Liver (tissue), 9 donors: ENCODE measurements around the gene NR2C2AP. TPM values are rescaled to one million over a fixed set of nuclear protein-coding genes. Genes with fewer than 3 reads are reported as not detected.

Experiments used
- DNase-seq: peaks from one replicate; pipeline ENCODE4 v3.0.0-alpha.2; 2017; ENCODE audit warnings: low spot score
- H3K27ac ChIP-seq, 2 donors: one replicate each; pipeline ENCODE4 v1.7.0; 2013; ENCODE audit warnings: inconsistent platforms in 2 of 2, low read length in 2 of 2, control low read depth in 1 of 2, low read depth in 1 of 2, mild to moderate bottlenecking in 1 of 2
- H3K27me3 ChIP-seq, 4 donors: one replicate each; pipeline versions ENCODE4 v1.6.1 to v1.7.0; 2013; ENCODE audit warnings: low read length in 3 of 4, inconsistent platforms in 1 of 4, mild to moderate bottlenecking in 1 of 4, moderate library complexity in 1 of 4; ENCODE audit not compliant: control insufficient read depth in 4 of 4, insufficient read depth in 4 of 4
- H3K36me3 ChIP-seq, 4 donors: one replicate each; pipeline versions ENCODE4 v1.6.1 to v1.7.0; 2013; ENCODE audit warnings: low read length in 3 of 4, mild to moderate bottlenecking in 3 of 4, low read depth in 1 of 4, moderate library complexity in 1 of 4; ENCODE audit not compliant: control insufficient read depth in 4 of 4, insufficient read depth in 3 of 4
- H3K4me1 ChIP-seq, 4 donors: one replicate each; pipeline versions ENCODE4 v1.6.1 to v1.7.0; 2013; ENCODE audit warnings: low read length in 3 of 4, mild to moderate bottlenecking in 3 of 4, moderate library complexity in 1 of 4; ENCODE audit not compliant: control insufficient read depth in 4 of 4, insufficient read depth in 4 of 4
- H3K4me3 ChIP-seq, 3 donors: one replicate each; pipeline versions ENCODE4 v1.6.1 to v1.7.0; 2013; ENCODE audit warnings: low read length in 3 of 3, control low read depth in 1 of 3, low read depth in 1 of 3, mild to moderate bottlenecking in 1 of 3
- H3K9ac ChIP-seq, 2 donors: one replicate each; pipeline ENCODE4 v1.7.0; 2013; ENCODE audit warnings: low read length in 2 of 2, mild to moderate bottlenecking in 2 of 2, moderate library complexity in 2 of 2, control low read depth in 1 of 2, low read depth in 1 of 2
- H3K9me3 ChIP-seq, 4 donors: one replicate each; pipeline versions ENCODE4 v1.6.1 to v1.7.0; 2013; ENCODE audit warnings: low read length in 3 of 4; ENCODE audit not compliant: control insufficient read depth in 4 of 4
- ATF3 ChIP-seq: IDR thresholded peaks from 2 replicates; pipeline ENCODE4 v1.6.1; 2016; ENCODE audit warnings: antibody characterized with exemption
- CTCF ChIP-seq: fragments of 150-350 bp; IDR thresholded peaks from 2 replicates; pipeline ENCODE4 v1.5.1; 2017; ENCODE audit warnings: improper control_type of control experiment, low read depth, low read length; ENCODE audit not compliant: missing input control
- EGR1 ChIP-seq, 2 donors: IDR thresholded peaks; 2 replicates each; pipeline ENCODE4 v1.6.1; 2016 to 2018; ENCODE audit warnings: antibody characterized with exemption in 2 of 2, low read depth in 2 of 2
- FOXA1 ChIP-seq: IDR thresholded peaks from 2 replicates; pipeline ENCODE4 v1.6.1; 2016; ENCODE audit warnings: antibody characterized with exemption
- FOXA2 ChIP-seq: IDR thresholded peaks from 2 replicates; pipeline ENCODE4 v1.6.1; 2016; ENCODE audit warnings: antibody characterized with exemption
- GABPA ChIP-seq, 2 donors: IDR thresholded peaks in 1 of 2; conservative IDR thresholded peaks in 1 of 2; 2 replicates each; pipeline ENCODE4 v1.6.1; 2016; ENCODE audit warnings: antibody characterized with exemption in 2 of 2, mild to moderate bottlenecking in 1 of 2, moderate library complexity in 1 of 2
- HNF4A ChIP-seq, 2 donors: conservative IDR thresholded peaks; 2 replicates each; pipeline ENCODE4 v1.6.1; 2016; ENCODE audit warnings: antibody characterized with exemption in 2 of 2, mild to moderate bottlenecking in 2 of 2
- HNF4G ChIP-seq: IDR thresholded peaks from 2 replicates; pipeline ENCODE4 v1.6.1; 2016; ENCODE audit warnings: antibody characterized with exemption
- JUND ChIP-seq, 2 donors: IDR thresholded peaks; 2 replicates each; pipeline ENCODE4 v1.6.1; 2016; ENCODE audit warnings: antibody characterized with exemption in 2 of 2
- REST ChIP-seq: IDR thresholded peaks from 2 replicates; pipeline ENCODE4 v1.6.1; 2016; ENCODE audit warnings: antibody characterized with exemption, mild to moderate bottlenecking
- RXRA ChIP-seq, 2 donors: IDR thresholded peaks; 2 replicates each; pipeline ENCODE4 v1.6.1; 2017 to 2018; ENCODE audit warnings: antibody characterized with exemption in 2 of 2, mild to moderate bottlenecking in 1 of 2
- SP1 ChIP-seq: IDR thresholded peaks from 2 replicates; pipeline ENCODE4 v1.6.1; 2018; ENCODE audit warnings: antibody characterized with exemption, mild to moderate bottlenecking
- TAF1 ChIP-seq: conservative IDR thresholded peaks from 2 replicates; pipeline ENCODE4 v1.6.1; 2016; ENCODE audit warnings: antibody characterized with exemption, mild to moderate bottlenecking
- WGBS: extraction: QIAGEN DNeasy Blood & Tissue Kit; methylation state at CpG from one replicate; pipeline ENCODE4 v1.1.7; 2013; 5-methylcytosine and 5-hydroxymethylcytosine counted together
- polyA plus RNA-seq, 2 donors: library from polyadenylated mRNA; stranded (reverse) in 1 of 2; unstranded in 1 of 2; fragments of 200-250 nt in 1 of 2; fragments of >200 nt in 1 of 2; fragmentation: Nextera tagmentation in 1 of 2; extraction: Ambion mirVana in 1 of 2; gene quantifications; one replicate each; pipeline versions ENCODE4 v1.2.1 to v1.2.3, GENCODE V29; 2013 to 2015
- total RNA-seq, 2 donors: library from RNA; depleted of rRNA; stranded (reverse); fragments of >200 nt; gene quantifications; one replicate each; pipeline ENCODE4 v1.2.3, GENCODE V29; 2014
- TF ChIP-seq, protein P1 (sequence below): IDR thresholded peaks from 2 replicates; pipeline ENCODE4 v1.6.1; 2016; ENCODE audit warnings: antibody characterized with exemption
- TF ChIP-seq, protein P2 (sequence below): IDR thresholded peaks from 2 replicates; pipeline ENCODE4 v1.6.1; 2016; ENCODE audit warnings: antibody characterized with exemption
- donor health status: healthy.
- donor health status: healthy.
- donor health status: healthy.
- donor health status: healthy.
- donor health status: healthy.

The NR2C2AP gene
- total and polyA plus RNA-seq, 4 donors = 3.4 to 5.7 (median 4.1) TPM

GRCh38 chr19:19238126-19238894 is 35.1 kb upstream of the NR2C2AP start:
- Histone ChIP-seq H3K4me1 (no peaks in the 10 kb centered on the region), H3K27me3 (no peaks in the 10 kb centered on the region), H3K36me3 (no peaks in the 10 kb centered on the region), H3K27ac (no peak overlapping the region), H3K4me3 (no peak overlapping the region), H3K9ac (no peak overlapping the region), H3K9me3 (peaks cover 3 to 15% (median 5%) of the 10 kb centered on the region in 4 donors)
- TF ChIP-seq, protein P1, sequence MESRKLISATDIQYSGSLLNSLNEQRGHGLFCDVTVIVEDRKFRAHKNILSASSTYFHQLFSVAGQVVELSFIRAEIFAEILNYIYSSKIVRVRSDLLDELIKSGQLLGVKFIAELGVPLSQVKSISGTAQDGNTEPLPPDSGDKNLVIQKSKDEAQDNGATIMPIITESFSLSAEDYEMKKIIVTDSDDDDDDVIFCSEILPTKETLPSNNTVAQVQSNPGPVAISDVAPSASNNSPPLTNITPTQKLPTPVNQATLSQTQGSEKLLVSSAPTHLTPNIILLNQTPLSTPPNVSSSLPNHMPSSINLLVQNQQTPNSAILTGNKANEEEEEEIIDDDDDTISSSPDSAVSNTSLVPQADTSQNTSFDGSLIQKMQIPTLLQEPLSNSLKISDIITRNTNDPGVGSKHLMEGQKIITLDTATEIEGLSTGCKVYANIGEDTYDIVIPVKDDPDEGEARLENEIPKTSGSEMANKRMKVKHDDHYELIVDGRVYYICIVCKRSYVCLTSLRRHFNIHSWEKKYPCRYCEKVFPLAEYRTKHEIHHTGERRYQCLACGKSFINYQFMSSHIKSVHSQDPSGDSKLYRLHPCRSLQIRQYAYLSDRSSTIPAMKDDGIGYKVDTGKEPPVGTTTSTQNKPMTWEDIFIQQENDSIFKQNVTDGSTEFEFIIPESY = no peak
- TF ChIP-seq FOXA1 = no peak
- TF ChIP-seq EGR1 (IDR thresholded peaks at IDR 0.05; ENCODE audit: low read depth in 2 of 2) = no peak
- no peak for TF ChIP-seq ATF3
- TF ChIP-seq, protein P2, sequence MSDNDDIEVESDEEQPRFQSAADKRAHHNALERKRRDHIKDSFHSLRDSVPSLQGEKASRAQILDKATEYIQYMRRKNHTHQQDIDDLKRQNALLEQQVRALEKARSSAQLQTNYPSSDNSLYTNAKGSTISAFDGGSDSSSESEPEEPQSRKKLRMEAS = no peak
- TF ChIP-seq TAF1 = no peak
- TF ChIP-seq HNF4G = no peak
- TF ChIP-seq SP1 = no peak
- DNase-seq = no peak
- 85% methylated on average over 18 of the region's 18 CpGs for WGBS

- Histone ChIP-seq H3K27ac (no peak overlapping the region), H3K36me3 (no peaks in the 10 kb centered on the region), H3K4me1 (no peaks in the 10 kb centered on the region), H3K9me3 (peaks cover 3 to 15% (median 5%) of the 10 kb centered on the region in 4 donors), H3K9ac (no peak overlapping the region), H3K27me3 (no peaks in the 10 kb centered on the region), H3K4me3 (no peak overlapping the region)
- TF ChIP-seq FOXA1 = no peak
- no peak for TF ChIP-seq HNF4A (conservative IDR thresholded peaks at IDR 0.05)
- TF ChIP-seq SP1 = no peak
- TF ChIP-seq CTCF = no peak
- TF ChIP-seq, protein P1 = no peak
- TF ChIP-seq EGR1 (IDR thresholded peaks at IDR 0.05; ENCODE audit: low read depth in 2 of 2) = no peak
- no peak for TF ChIP-seq HNF4G
- no peak for TF ChIP-seq RXRA (IDR thresholded peaks at IDR 0.05)
- no peak for TF ChIP-seq TAF1
- TF ChIP-seq, protein P2 = no peak
- TF ChIP-seq GABPA (IDR thresholded peaks at IDR 0.05 in 1 of 2, conservative IDR thresholded peaks at IDR 0.05 in 1 of 2) = no peak
- TF ChIP-seq REST = no peak
- TF ChIP-seq JUND (IDR thresholded peaks at IDR 0.05) = no peak
- TF ChIP-seq FOXA2 = no peak
- DNase-seq = no peak
Measured at GRCh38 chr19:19236173-19236572, 33.0 kb upstream of the NR2C2AP start.
